ENCODE data around the gene CHST15.

The CHST15 gene, protein sequence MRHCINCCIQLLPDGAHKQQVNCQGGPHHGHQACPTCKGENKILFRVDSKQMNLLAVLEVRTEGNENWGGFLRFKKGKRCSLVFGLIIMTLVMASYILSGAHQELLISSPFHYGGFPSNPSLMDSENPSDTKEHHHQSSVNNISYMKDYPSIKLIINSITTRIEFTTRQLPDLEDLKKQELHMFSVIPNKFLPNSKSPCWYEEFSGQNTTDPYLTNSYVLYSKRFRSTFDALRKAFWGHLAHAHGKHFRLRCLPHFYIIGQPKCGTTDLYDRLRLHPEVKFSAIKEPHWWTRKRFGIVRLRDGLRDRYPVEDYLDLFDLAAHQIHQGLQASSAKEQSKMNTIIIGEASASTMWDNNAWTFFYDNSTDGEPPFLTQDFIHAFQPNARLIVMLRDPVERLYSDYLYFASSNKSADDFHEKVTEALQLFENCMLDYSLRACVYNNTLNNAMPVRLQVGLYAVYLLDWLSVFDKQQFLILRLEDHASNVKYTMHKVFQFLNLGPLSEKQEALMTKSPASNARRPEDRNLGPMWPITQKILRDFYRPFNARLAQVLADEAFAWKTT

DNA sequence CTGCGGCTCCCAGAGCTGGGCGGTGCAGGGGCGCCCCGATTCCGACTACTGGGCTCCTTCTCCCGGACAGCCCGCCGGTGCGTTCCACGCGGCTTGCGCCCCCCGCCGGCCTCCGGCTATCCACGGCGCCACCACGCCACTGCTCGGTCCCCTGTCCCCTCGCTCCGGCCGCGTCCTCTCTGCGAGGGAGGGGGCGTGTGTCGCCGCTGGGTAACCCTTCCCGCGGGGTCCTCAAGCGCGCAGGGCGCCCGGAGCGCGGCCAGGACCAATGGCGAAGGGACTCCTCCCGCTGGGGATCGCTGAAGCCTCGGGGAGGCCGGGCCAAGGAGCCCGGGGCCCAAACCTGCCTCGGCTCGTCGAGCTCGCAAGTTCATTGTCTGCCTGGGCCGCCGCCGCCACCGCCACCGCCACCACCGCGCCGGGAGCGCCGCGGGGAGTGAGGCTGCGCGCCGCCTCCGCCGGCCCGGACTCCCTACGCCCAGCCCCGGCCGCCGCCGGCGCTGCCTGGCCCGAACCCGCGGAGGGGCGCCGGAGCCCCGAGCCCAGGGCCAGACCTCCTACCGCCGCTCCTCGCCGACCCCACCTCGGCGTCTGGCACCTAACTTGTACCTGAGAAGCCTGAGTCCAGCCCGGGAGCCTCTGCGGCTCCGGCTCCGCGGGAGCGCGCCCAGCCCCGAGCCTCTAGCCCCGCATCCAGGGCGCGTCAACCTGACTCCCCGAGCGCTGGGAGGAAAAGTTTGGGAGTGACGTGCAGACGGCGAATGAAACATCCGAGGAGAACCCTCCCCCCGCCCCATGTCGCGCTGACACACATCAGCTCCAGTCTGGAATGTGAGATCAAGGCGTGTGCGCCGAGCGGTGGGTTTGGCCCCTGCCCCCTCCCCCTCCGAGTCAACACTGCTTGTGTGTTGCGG, at the start of gene CHST15:
TSS of gene CHST15 (minus strand) at position 739 of the 914 bp plus-strand sequence. CDS start 47,386 bp downstream, outside the sequence.
- peak; percentile 95 for DNase-seq

DNA sequence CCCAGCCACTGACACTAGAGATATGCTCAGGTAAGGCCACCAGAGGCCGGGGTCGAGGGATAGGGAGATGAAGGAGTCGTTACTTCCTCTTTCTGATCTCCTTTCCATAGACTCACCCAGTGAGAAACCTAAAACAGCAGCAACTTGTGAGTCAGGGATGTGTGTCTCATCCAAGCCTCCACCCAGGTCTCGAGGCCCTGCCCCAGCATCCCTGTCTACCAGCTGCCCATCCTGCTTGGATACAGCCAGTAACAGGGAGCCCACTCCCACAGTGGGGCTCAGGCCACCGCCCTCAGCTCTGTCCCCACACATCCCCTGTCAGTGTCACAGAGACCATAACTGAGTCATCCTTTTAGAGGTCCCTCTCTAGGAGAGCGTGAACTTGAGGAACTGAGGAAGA, 49.6 kb upstream of the CHST15 start:
- no peak for DNase-seq

DNA sequence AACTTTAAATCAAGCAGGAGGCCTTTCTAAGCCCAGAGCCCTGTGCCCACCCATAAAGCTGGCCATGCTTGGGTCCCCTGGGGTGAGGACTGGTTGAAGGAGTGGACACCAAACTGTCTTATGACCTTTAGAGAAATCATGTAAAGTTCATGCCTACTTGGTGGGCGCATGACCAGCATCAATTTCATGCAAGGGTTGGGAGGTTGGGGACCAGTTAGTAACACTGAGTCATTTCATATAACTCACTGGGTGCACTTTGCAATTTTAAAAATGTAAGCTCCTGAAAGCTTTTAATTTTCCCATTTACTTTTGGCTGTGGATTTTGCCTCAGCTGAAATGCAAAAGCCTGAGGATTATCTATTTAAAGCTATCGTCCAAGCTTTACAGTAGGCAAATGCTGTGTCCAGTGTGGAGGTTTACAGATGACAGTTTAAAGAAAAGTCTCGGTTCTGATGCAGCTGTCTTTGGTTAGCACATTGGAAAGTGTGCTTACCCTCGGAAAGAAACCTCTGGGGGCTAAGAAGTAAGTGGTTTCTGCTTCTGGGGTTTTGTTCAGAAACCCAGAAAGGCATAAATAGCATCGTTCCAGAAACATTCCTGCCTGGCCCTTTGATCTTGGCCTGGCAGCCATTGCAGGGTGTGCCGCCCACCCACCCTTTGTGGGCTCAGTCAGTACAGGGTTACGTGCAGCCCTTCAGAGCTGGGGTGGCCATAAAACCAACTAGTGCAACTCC, 48.8 kb upstream of the CHST15 start:
- DNase-seq: no peak

DNA sequence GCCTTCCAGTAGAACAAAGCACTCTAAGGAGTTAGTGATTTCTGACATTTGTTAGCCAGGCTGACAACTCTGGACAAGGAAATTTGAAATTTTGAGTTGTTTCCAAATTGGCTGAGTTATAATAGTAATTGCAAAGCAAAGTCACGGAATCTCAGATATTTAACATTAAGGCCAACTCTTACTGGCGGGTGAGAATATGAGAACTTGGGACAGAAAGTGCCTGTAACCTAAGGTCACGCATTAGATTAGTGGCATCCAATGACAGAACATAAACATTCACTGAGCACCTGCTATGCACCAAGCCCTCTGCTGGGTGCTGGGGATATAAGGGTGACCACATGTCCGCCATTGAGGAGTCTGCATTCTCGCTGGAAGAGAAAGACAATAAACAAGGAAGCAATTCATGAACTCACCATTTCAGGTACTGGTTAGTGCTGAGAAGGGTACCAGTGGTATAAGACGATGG, 45.5 kb upstream of the CHST15 start:
- DNase-seq: no peak

DNA sequence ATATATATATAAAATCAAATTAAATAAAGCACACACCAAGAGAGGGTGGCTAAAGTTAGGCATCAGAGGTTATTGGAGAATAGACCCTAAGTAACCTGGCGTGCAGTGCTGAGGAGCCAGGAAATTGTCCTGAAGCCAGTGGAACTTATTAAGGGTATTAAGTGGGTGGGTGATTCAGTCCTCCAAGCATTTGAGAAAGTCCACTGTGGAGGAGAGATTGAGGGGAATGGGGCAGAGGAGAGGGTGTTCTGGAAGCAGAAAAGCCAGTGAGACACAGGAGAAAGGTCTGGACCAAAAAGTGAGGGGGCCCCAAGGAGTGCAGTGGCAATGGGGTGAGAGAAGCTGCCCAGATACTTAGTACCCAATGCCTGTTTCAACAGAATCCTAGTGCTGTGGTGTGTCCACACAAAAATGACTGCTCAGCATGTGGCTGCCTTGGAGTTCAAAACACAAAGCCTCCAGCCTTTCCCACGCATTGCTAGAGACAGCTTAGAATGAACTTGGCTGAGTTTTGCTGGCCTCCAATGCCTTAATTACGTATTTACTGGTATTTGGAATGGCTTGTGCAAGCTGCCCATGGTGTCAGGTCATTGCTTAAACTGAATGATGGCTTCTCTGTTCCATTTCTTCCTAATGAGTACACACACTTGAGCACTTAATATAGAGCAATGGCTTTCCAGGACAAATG, 44.9 kb upstream of the CHST15 start:
- DNase-seq: no peak

DNA sequence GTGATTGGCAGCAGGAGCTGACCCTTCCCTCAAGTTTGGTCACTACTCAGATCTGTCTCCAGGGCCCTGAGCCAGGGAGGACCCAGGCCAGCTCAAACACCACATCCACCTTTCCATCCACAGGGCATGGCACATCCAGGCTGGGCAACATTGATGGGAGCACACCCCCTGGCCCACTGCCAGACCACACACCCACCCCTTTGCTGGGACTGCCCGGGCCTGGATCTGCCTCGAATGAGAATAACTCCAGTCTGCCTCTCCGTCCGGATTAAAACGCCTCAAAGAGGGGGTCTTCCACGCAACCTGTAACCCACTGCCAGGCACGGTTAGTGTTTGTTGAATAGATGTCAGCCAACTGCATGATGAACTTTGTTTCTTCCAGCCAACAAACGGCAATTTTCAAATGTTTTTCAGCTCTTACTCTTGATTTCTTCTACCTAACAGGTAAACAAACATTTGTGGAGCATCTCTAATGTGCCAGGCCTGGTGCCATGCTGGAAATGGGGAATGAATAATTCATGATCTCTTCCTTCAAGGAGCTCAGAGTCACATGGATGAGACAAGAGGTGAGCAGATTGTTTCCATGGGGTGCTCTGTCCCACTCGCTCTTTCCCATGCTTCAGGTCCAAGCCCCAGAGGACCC, 41.0 kb upstream of the CHST15 start:
- DNase-seq: no peak

DNA sequence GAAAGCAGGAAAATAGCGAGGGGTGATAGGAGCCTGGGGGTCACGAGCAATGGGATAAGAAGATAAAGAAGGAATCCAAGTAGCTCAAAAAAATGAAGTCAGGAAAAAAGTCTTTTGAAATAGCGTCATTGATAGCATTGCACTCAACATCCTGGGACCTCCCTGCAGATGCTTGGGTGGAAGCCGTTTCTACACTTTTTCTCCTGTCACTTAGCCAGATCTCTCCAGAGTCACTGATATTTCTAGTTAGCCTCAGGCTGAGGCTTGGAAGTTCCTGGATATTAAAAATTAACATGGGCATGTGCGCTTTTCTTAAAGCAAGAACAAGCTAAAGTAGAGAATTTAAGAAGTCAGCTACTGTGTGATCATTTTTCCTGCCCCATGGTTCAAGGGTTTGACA, 39.5 kb upstream of the CHST15 start:
- DNase-seq: no peak

DNA sequence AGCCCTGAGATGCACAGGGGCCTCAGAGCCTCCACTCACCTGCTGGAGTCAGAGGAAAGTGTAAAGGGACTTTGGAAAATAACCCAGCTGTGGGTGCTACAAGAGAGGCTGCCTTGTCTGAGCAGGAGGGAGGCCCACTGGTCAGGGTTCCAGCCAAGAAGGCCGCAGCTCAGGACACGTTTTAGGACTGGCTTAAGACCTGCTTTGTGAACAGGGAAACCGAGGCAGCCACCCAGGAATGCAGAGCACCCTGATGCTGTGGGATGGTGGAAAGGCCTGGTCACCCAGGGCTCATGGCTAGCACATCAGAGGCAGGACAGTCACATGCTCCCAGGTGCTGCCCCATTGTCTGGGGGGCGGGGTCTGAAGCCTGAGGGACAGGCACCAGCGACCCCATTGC, 38.9 kb upstream of the CHST15 start:
- no peak for DNase-seq

DNA sequence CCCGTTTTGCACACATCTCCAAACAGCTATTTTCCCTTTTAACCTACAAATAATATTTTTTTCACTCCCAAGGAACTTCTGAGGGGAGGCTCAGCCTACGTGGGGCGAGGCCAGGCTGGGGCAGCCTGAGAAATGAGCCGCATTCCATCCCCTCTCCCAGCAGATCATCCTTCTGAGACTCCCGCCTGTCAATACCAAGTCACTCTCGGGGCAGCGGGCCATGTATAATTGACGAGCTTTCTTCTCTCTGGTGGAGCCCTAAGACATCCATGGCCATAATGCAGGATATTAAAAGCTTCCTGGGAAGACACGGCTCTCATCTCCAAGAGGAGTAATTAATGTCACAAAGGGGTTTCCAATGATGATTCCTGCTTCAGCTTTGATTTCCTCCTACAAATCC, 37.8 kb upstream of the CHST15 start:
- no peak for DNase-seq

DNA sequence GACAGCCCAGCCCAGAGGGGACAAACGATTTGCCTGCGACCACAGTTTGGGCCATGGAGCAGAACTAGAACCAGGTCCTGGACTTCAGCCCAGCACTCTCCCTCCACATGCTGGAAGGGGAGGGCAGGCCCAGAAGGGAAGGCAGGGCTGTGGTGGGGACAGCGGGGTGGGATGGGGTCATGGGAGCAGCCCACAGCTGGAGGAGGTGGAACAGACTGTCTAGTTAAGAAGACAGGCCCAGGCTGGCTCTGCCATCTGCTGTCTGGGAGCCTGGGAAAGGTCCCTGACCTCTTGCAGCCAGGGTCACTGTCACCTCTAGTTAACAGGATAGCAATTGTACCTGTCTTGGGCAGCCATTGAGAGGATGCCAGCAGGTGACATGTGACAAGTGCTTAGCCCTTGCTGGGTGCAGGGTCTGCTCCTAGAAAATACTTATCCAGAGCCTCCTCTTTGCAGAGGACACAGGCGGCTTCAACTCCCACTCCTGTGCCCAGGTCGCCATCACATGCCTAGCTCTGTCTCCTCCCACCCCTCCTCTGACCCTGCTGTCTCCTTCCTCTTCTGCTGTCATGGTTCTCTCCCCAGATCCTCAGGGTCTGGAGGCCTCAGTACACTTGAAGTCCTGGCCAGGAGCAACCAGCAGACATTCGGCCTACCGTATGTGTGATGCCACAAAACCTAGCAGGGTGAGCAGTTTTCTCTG, 37.0 kb upstream of the CHST15 start:
- DNase-seq: no peak

DNA sequence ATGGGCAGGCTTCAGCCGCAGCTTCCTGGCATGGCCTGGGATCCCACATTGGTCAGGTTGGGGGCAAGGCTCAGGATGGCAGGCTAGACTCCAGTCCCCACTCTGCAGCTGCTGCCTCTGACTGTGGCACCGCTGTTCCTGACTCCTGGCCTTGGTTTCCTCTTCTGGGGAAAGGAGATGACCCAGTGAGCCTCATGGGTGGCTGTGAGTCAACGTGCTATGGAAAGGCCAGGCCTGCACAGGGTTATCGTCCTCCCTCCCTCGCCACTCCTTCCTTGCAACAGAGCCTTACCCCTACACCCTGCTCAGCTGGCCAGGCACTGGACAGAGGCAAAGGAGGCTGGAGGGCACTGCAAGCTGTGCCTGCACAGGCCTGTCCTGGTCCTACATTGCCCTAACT, 36.1 kb upstream of the CHST15 start:
- DNase-seq: no peak

DNA sequence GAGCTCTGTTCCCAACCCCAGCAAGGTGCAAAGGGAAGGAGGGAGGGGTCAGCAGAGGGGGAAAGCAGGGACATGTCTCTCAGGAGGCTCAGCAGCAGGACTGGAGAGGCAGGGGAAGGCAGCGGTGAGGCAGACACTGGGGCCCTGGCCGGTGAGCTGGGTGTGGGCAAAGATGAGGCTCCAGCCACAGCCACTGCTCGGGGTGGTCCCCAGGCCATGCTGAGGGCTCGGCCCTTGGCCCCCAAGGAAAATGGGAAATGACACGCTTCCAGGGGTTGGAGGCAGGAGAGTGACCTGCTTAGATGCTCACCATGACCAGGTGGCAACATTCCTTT, 35.4 kb upstream of the CHST15 start:
- DNase-seq: no peak

DNA sequence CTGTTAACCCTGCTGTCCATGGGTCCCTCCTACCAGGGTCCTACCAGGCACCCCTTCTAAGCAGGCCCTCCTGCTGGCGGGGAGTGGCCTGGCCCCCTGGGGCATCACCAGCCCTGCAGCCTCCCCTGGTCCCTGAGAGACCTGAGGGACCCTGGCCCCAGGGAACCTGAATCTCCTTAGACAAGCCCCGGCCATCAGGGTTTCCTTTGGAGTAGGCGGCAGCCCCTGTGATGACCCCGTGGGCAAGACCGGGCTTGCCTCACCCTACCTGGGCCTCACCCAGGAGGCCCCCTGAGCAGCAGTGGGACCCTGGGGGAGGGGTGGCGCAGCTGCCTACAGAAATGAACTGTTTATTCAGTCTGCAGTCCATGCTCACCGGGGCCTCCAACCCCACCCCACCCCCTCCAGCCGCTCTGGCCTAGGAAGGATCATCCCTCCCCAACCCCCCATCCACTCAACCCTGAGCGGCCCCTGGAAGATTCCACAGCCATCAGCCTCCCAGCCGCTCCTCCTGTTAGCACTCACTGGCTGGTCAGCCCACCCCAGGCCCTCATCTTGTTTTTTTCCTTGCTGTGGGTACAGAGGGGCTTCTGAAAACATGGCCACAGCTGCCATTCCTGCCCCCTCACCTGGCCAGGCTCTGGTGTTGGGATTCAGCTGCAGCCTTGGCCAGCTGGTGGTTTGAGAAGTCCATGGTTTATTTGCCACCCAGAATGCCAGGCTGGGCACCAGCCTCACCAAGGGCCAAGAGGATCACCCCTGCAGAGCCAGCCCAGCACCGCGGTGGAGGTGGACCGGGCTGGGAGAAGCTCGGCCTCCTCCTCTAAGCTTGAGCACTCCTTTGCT, 34.8 kb upstream of the CHST15 start:
- no peak for DNase-seq

DNA sequence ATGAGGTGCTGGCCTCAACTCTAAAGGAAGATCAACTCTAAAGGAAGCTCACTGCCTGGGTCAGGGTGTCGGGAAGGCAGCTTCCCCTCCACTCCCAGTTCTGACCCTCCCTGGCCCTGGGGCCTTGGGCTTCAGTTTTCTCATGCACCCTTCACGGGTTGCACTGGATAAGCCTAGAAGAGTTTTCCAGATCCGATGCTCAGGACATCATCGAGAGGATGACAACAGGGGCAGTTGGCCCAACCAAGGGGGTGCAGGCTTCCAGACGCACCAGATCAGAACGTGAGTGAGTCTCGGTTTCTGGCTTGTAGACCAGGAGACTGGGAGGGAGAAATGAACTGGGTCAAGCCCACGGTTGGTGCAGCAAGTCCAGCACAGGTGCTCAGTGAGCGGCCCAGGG, 34.2 kb upstream of the CHST15 start:
- DNase-seq: no peak

DNA sequence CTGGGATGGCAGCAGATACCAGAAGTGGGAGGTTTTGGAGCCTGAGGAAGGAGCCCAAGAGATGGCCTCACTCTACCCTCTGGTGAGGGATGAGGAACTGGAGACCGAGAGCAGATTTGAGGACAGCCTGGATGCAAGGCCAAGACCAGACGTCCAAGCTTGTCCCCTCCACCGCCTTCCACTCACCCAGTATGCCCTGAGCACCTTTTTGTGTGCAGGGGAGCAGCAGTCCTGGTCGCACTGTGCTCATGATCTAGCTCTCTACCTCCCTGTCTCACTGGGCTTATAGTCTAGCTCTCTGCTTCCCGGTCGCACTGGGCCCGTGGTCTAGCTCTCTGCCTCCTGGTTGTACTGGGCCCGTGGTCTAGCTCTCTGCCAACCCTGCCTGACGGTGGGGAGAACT, 33.6 kb upstream of the CHST15 start:
- no peak for DNase-seq

DNA sequence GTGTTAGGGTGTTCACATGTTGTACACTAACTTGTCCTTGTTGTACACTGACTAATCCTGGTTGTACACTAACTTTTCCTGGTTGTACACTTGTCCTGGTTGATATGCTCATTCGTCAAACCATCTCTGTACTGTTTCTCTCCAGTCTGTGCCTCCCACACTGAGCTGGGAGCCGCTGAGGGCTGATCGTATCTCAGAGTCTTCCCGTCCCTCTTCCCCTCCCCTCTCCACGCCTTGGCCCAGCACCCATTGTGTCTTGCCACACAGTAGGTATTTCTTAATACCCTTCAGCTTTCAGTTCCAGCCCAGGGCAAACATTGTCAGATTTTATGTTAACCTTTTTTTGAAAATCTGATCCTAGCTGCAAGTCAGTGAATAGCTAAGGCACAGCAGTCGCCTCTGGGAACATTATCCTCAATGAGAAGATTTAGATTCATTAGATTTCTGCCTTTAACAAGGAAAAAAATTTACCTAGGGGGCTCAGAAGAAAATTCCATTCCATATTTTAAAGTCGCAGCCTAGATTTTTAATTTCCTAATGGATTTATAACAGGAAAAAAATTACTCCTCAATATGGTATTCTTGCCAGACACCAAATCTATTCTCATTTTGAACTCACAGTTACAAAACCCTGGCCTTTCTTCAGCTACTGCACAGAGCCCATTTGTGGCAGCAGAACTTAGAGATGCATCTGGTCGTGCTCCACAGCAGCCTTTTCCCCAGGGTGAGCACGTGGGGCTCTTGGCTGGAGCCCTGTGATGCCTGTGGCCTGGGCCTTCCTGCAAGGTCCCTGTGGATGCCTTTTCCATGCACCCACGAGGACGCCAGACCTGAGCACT, 33.0 kb upstream of the CHST15 start:
- no peak for DNase-seq

DNA sequence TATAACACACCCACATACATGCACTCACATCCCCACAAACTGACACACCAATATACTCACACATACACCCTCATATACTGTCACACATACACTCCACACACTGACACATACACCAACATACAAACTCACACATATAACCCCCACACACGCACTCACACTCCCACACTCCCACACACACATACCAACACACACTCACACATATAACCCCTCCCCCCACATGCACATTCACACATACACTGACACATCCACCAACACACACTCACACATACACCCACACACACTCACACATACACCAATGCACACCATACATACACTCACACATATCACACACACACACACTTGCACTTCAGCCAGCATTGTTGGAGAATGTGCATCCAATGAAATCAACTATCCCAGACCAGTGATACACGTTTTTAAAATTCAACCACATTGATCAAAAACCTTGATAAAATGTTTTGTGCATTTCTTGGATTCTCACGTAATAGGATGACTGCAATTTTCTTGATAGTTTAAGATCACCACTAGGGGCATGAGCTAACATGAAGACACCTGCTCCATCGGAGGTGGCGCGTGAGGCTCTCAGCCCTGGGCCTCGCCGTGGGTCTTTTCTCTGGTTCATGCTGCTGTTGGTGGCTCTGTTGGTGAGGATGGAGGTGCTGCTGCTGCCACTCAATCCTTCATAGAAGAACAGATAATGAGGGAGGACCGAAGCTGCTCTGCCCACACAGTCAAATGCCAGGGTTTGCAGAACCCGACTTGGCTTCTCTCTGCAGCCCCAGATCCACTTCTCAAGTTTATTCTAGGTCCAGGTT, 32.1 kb upstream of the CHST15 start:
- no peak for DNase-seq

DNA sequence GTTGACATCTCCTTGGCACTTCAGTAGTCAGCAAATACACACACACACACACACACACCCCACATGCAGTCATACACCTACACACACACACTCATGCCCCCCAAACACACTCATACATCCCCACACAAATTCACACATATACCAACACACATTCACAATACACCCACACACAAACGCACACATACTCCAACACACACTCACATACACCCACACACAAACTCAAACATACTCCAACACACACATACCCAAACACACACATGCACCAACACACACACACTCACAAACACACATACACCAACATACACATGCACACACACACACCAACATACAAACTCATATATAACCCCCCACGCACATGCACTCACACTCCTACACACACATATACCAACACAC, 31.4 kb upstream of the CHST15 start:
- no peak for DNase-seq

Data from islet precursor cell (in vitro differentiated cells).